CD4-positive, alpha-beta memory T cell (primary cell): ENCODE results near the gene SPZ1. TPM values are rescaled to one million over a fixed set of nuclear protein-coding genes. Genes with fewer than 3 reads are reported as not detected.

ENCODE experiments used
- CTCF ChIA-PET: fragments of 350-600 bp; sonication (Branson Sonifier 250); formaldehyde crosslinking; loops from one replicate; lab custom pipeline; 2021; ENCODE audit warnings: inconsistent platforms; ENCODE audit not compliant: partially characterized antibody; lab: Charles Lee
- POLR2A ChIA-PET: fragments of 350-600 bp; sonication (Branson Sonifier 250); formaldehyde crosslinking; loops from one replicate; lab custom pipeline; 2021; ENCODE audit not compliant: partially characterized antibody; lab: Charles Lee
- DNase-seq, 5 donors: peaks; one replicate each; pipeline versions ENCODE4 v3.0.0 to v3.0.0-alpha.2; 2020 to 2022; ENCODE audit warnings: mixed read lengths in 1 of 5
- H3K27ac ChIP-seq: one replicate; pipeline ENCODE4 v1.7.0; 2013; ENCODE audit warnings: low read depth, low read length
- H3K27me3 ChIP-seq: 2 replicates; pipeline ENCODE4 v1.7.0; 2013; ENCODE audit warnings: mild to moderate bottlenecking, low read length, moderate library complexity; ENCODE audit not compliant: insufficient read depth
- H3K36me3 ChIP-seq: 2 replicates; pipeline ENCODE4 v1.7.0; 2013; ENCODE audit warnings: mild to moderate bottlenecking, low read length, moderate library complexity; ENCODE audit not compliant: insufficient read depth
- H3K4me1 ChIP-seq: 2 replicates; pipeline ENCODE4 v1.7.0; 2013; ENCODE audit warnings: mild to moderate bottlenecking, low read length, moderate library complexity; ENCODE audit not compliant: insufficient read depth
- H3K4me3 ChIP-seq, 2 donors: one replicate each; pipeline ENCODE4 v1.7.0; 2013; ENCODE audit warnings: low read length in 2 of 2, mild to moderate bottlenecking in 1 of 2
- H3K9me3 ChIP-seq, 2 donors: one replicate each; pipeline ENCODE4 v1.7.0; 2013; ENCODE audit warnings: low read length in 2 of 2, control low read depth in 1 of 2; ENCODE audit not compliant: control insufficient read depth in 1 of 2
- H3K27ac Mint-ChIP-seq, 7 donors: one replicate each; pipeline ENCODE4 v1.8.0; 2020 to 2021; ENCODE audit warnings: mixed read lengths in 7 of 7, mild to moderate bottlenecking in 6 of 7, inconsistent platforms in 3 of 7, moderate library complexity in 3 of 7
- H3K27me3 Mint-ChIP-seq, 2 donors: one replicate each; pipeline ENCODE4 v1.8.0; 2020 to 2021; ENCODE audit warnings: mixed read lengths in 2 of 2
- H3K36me3 Mint-ChIP-seq, 2 donors: one replicate each; pipeline ENCODE4 v1.8.0; 2020 to 2021; ENCODE audit warnings: mixed read lengths in 2 of 2, inconsistent platforms in 1 of 2, mild to moderate bottlenecking in 1 of 2
- H3K4me1 Mint-ChIP-seq, 4 donors: one replicate each; pipeline ENCODE4 v1.8.0; 2020 to 2021; ENCODE audit warnings: mixed read lengths in 4 of 4, mild to moderate bottlenecking in 1 of 4
- H3K4me3 Mint-ChIP-seq, 8 donors: one replicate each; pipeline ENCODE4 v1.8.0; 2020 to 2021; ENCODE audit warnings: mixed read lengths in 8 of 8, mild to moderate bottlenecking in 7 of 8, moderate library complexity in 6 of 8, inconsistent platforms in 3 of 8
- H3K9me3 Mint-ChIP-seq, 8 donors: one replicate each; pipeline ENCODE4 v1.8.0; 2020 to 2021; ENCODE audit warnings: mixed read lengths in 8 of 8, mild to moderate bottlenecking in 5 of 8, inconsistent platforms in 3 of 8, moderate library complexity in 1 of 8
- intact Hi-C: fragments of 100-400 bp; cut with micrococcal nuclease; formaldehyde crosslinking; loops from one replicate; pipeline ENCODE4 v1.15.1; 2023
- polyA plus RNA-seq, 2 donors: library from polyadenylated mRNA; unstranded; fragments of 300-500 nt; fragmentation: Illumina TruSeq; gene quantifications; one replicate each; pipeline ENCODE4 v1.2.3, GENCODE V29; 2021
- total RNA-seq, 2 experiments: library from RNA; stranded (reverse); gene quantifications; one replicate each; pipeline ENCODE4 v1.2.3, GENCODE V29; 2021

Gene SPZ1
- total and polyA plus RNA-seq, 4 experiments from 2014 or later, result not detected

GRCh38 chr5:80318212-80318611, 1.6 kb upstream of the SPZ1 start:
- Mint-ChIP-seq H3K27me3 (peaks cover 7 to 11% of the 10 kb centered on the region in 2 donors), H3K36me3 (no peaks in the 10 kb centered on the region), H3K9me3 (peaks cover 0 to 3% (median 0%) of the 10 kb centered on the region in 8 donors), H3K4me1 (no peaks in the 10 kb centered on the region), H3K4me3 (no peak overlapping the region), H3K27ac (no peak overlapping the region)
- Histone ChIP-seq H3K27me3 (no peaks in the 10 kb centered on the region), H3K27ac (no peak overlapping the region), H3K4me1 (no peaks in the 10 kb centered on the region), H3K9me3 (no peaks in the 10 kb centered on the region), H3K36me3 (no peaks in the 10 kb centered on the region), H3K4me3 (no peak overlapping the region)
- intact Hi-C loops, result no loop called here
- no peak for DNase-seq
- ChIA-PET CTCF (interaction anchor here (1.2 kb wide), 1 partner anchor 11 kb away, joined by 4 read pairs; no protein-coding TSS in a partner anchor), POLR2A (no interaction called here)

GRCh38 chr5:80324912-80325311, 5.1 kb downstream of the SPZ1 start:
- DNase-seq, result no peak
- Mint-ChIP-seq H3K9me3 (no peaks in the 10 kb centered on the region), H3K4me1 (peaks cover 0 to 2% (median 0%) of the 10 kb centered on the region in 4 donors), H3K36me3 (no peaks in the 10 kb centered on the region), H3K27me3 (peaks cover 3 to 5% of the 10 kb centered on the region in 2 donors), H3K4me3 (no peak overlapping the region), H3K27ac (peak overlapping the region in 1 of 7 donors; percentile 39)
- H3K4me3 ChIP-seq, result no peak overlapping the region
- CTCF ChIA-PET, result no interaction called here
- no peaks in the 10 kb centered on the region for H3K27me3 ChIP-seq
- H3K4me1 ChIP-seq, result no peaks in the 10 kb centered on the region
- no peak overlapping the region for H3K27ac ChIP-seq
- intact Hi-C loops, result no loop called here
- POLR2A ChIA-PET, result no interaction called here
- no peaks in the 10 kb centered on the region for H3K36me3 ChIP-seq
- H3K9me3 ChIP-seq, result no peaks in the 10 kb centered on the region

- H3K27me3 Mint-ChIP-seq, result peaks cover 0 to 3% of the 10 kb centered on the region in 2 donors
- POLR2A ChIA-PET, result no interaction called here
- no peak overlapping the region for H3K27ac Mint-ChIP-seq
- Histone ChIP-seq H3K36me3 (no peaks in the 10 kb centered on the region), H3K27me3 (no peaks in the 10 kb centered on the region), H3K27ac (no peak overlapping the region), H3K4me3 (no peak overlapping the region), H3K4me1 (no peaks in the 10 kb centered on the region), H3K9me3 (no peaks in the 10 kb centered on the region)
- peaks cover 0 to 2% (median 0%) of the 10 kb centered on the region in 4 donors for H3K4me1 Mint-ChIP-seq
- no peaks in the 10 kb centered on the region for H3K9me3 Mint-ChIP-seq
- no peaks in the 10 kb centered on the region for H3K36me3 Mint-ChIP-seq
- CTCF ChIA-PET, result no interaction called here
- H3K4me3 Mint-ChIP-seq, result no peak overlapping the region
- intact Hi-C loops, result no loop called here
- DNase-seq, result no peak
Measured at GRCh38 chr5:80326468-80326867, 6.7 kb downstream of the SPZ1 start.

- Histone ChIP-seq H3K27me3 (no peaks in the 10 kb centered on the region), H3K27ac (no peak overlapping the region), H3K9me3 (no peaks in the 10 kb centered on the region), H3K4me3 (no peak overlapping the region), H3K36me3 (no peaks in the 10 kb centered on the region), H3K4me1 (no peaks in the 10 kb centered on the region)
- Mint-ChIP-seq H3K9me3 (no peaks in the 10 kb centered on the region), H3K4me1 (no peaks in the 10 kb centered on the region), H3K36me3 (no peaks in the 10 kb centered on the region), H3K27me3 (peaks cover 13 to 18% of the 10 kb centered on the region in 2 donors), H3K27ac (no peak overlapping the region), H3K4me3 (no peak overlapping the region)
- ChIA-PET POLR2A (no interaction called here), CTCF (no interaction called here)
- DNase-seq, result no peak
- intact Hi-C loops, result no loop called here
Measured at GRCh38 chr5:80337379-80337778, 17.6 kb downstream of the SPZ1 start.

GRCh38 chr5:80339116-80339515, 19.3 kb downstream of the SPZ1 start:
- H3K27ac ChIP-seq, result no peak overlapping the region
- H3K4me1 ChIP-seq, result no peaks in the 10 kb centered on the region
- ChIA-PET POLR2A (no interaction called here), CTCF (no interaction called here)
- no peaks in the 10 kb centered on the region for H3K27me3 ChIP-seq
- Mint-ChIP-seq H3K4me3 (no peak overlapping the region), H3K27ac (no peak overlapping the region), H3K4me1 (no peaks in the 10 kb centered on the region), H3K27me3 (peaks cover 10 to 21% of the 10 kb centered on the region in 2 donors), H3K9me3 (no peaks in the 10 kb centered on the region), H3K36me3 (no peaks in the 10 kb centered on the region)
- no peak for DNase-seq
- H3K4me3 ChIP-seq, result no peak overlapping the region
- H3K36me3 ChIP-seq, result no peaks in the 10 kb centered on the region
- no peaks in the 10 kb centered on the region for H3K9me3 ChIP-seq
- intact Hi-C loops, result no loop called here

GRCh38 chr5:80341016-80341775, 21.4 kb downstream of the SPZ1 start:
- peaks cover 10 to 20% of the 10 kb centered on the region in 2 donors for H3K27me3 Mint-ChIP-seq
- ChIA-PET POLR2A (no interaction called here), CTCF (no interaction called here)
- H3K4me1 ChIP-seq, result no peaks in the 10 kb centered on the region
- H3K9me3 Mint-ChIP-seq, result no peaks in the 10 kb centered on the region
- intact Hi-C loops, result loop anchor here (10.0 kb wide), 1 partner anchor 854 kb away; no protein-coding TSS in a partner anchor
- no peak overlapping the region for H3K27ac ChIP-seq
- H3K36me3 Mint-ChIP-seq, result no peaks in the 10 kb centered on the region
- H3K9me3 ChIP-seq, result no peaks in the 10 kb centered on the region
- H3K4me3 Mint-ChIP-seq, result no peak overlapping the region
- no peak for DNase-seq
- no peak overlapping the region for H3K4me3 ChIP-seq
- peaks cover 0 to 2% (median 0%) of the 10 kb centered on the region in 4 donors for H3K4me1 Mint-ChIP-seq
- no peaks in the 10 kb centered on the region for H3K36me3 ChIP-seq
- no peak overlapping the region for H3K27ac Mint-ChIP-seq
- no peaks in the 10 kb centered on the region for H3K27me3 ChIP-seq

GRCh38 chr5:80343067-80343466, 23.3 kb downstream of the SPZ1 start:
- peaks cover 7 to 13% of the 10 kb centered on the region in 2 donors for H3K27me3 Mint-ChIP-seq
- Histone ChIP-seq H3K4me3 (no peak overlapping the region), H3K27me3 (no peaks in the 10 kb centered on the region), H3K4me1 (no peaks in the 10 kb centered on the region), H3K27ac (no peak overlapping the region), H3K9me3 (no peaks in the 10 kb centered on the region), H3K36me3 (no peaks in the 10 kb centered on the region)
- intact Hi-C loops, result loop anchor here (10.0 kb wide), 1 partner anchor 852 kb away; no protein-coding TSS in a partner anchor
- H3K4me1 Mint-ChIP-seq, result peaks cover 0 to 2% (median 0%) of the 10 kb centered on the region in 4 donors
- POLR2A ChIA-PET, result no interaction called here
- H3K4me3 Mint-ChIP-seq, result no peak overlapping the region
- no peaks in the 10 kb centered on the region for H3K9me3 Mint-ChIP-seq
- H3K36me3 Mint-ChIP-seq, result no peaks in the 10 kb centered on the region
- no peak overlapping the region for H3K27ac Mint-ChIP-seq
- CTCF ChIA-PET, result interaction anchor here (1.3 kb wide), 1 partner anchor 243 kb away, joined by 3 read pairs; no protein-coding TSS in a partner anchor
- no peak for DNase-seq
